Brain microvascular endothelial cell (primary cell): ENCODE measurements around the gene MAP3K12.
A peak's percentile ranks its signal among the peaks of the same experiment; 100 is the strongest.

Experiments
- DNase-seq: peaks from one replicate; pipeline ENCODE4 v3.0.0-alpha.2; 2020
- H3K27ac ChIP-seq: fragments of 250-450 bp; sonication (Bioruptor Pico); 2 replicates; pipeline ENCODE4 v1.5.1; 2020; ENCODE audit warnings: mild to moderate bottlenecking, moderate library complexity
- H3K27me3 ChIP-seq: fragments of 250-450 bp; sonication (Bioruptor Pico); replicated peaks from 2 replicates; pipeline ENCODE4 v1.5.1; 2020; ENCODE audit warnings: mild to moderate bottlenecking
- H3K36me3 ChIP-seq: fragments of 250-450 bp; sonication (Bioruptor Pico); replicated peaks from 2 replicates; pipeline ENCODE4 v1.5.1; 2020; ENCODE audit warnings: mild to moderate bottlenecking
- H3K4me3 ChIP-seq: 2 replicates; pipeline ENCODE4 v1.5.1; 2011; ENCODE audit warnings: low read depth, mild to moderate bottlenecking, control low read depth, low read length, moderate library complexity
- in situ Hi-C: cut with HindIII; loops from 2 replicates; pipeline ENCODE4 v1.10.0; 2017; ENCODE audit warnings: low sequenced_read_pairs, low pct_ligation_motif_present
- TF ChIP-seq, protein P1 (sequence below): IDR thresholded peaks from 2 replicates; pipeline ENCODE4 v1.5.1; 2011; ENCODE audit warnings: low read depth, mild to moderate bottlenecking, moderate library complexity, low read length, control low read depth, inconsistent platforms; ENCODE audit errors: missing control alignments

Gene MAP3K12

DNA sequence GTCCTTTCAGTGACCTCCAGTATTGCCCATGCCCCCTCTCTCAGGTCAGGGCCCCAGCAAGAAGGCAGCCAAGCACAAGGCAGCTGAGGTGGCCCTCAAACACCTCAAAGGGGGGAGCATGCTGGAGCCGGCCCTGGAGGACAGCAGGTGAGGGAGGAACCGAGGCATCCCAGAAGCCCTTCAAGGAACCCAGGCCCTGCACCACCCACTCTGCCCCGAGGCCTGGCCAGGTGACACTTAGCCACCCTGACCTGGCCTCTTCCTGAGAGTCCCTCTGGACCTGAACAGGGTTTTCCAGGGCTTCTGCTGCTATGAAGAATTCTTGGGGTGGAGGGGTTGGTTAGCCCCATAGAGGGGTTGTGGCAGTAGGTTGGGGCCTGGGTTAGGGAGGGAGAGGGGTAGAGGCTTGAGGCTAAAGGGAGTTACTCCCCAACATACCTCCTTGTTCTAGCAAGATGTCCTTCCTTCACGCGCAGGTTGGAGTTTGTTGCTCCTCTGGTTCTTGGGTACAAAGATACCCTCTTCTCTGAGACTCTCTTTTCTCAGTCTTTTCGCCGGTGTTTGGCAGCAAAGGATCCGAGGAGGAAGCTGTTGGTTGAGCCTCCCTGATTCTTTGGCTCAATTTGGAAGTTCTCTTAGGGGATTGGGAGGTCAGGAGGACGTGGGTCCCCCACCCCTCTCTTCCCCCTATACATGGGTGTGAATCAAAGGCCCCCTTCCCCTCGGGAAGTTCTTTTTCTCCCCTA lies 3.9 kb upstream of the MAP3K12 start:
- in situ Hi-C loops, result no loop called here
- no peak overlapping the region for H3K4me3 ChIP-seq
- DNase-seq, result no peak
- H3K36me3 ChIP-seq, result peaks cover 16% of the 10 kb centered on the region
- no peaks in the 10 kb centered on the region for H3K27me3 ChIP-seq
- TF ChIP-seq, protein P1, sequence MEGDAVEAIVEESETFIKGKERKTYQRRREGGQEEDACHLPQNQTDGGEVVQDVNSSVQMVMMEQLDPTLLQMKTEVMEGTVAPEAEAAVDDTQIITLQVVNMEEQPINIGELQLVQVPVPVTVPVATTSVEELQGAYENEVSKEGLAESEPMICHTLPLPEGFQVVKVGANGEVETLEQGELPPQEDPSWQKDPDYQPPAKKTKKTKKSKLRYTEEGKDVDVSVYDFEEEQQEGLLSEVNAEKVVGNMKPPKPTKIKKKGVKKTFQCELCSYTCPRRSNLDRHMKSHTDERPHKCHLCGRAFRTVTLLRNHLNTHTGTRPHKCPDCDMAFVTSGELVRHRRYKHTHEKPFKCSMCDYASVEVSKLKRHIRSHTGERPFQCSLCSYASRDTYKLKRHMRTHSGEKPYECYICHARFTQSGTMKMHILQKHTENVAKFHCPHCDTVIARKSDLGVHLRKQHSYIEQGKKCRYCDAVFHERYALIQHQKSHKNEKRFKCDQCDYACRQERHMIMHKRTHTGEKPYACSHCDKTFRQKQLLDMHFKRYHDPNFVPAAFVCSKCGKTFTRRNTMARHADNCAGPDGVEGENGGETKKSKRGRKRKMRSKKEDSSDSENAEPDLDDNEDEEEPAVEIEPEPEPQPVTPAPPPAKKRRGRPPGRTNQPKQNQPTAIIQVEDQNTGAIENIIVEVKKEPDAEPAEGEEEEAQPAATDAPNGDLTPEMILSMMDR, result no peak
- no peak overlapping the region for H3K27ac ChIP-seq

DNA sequence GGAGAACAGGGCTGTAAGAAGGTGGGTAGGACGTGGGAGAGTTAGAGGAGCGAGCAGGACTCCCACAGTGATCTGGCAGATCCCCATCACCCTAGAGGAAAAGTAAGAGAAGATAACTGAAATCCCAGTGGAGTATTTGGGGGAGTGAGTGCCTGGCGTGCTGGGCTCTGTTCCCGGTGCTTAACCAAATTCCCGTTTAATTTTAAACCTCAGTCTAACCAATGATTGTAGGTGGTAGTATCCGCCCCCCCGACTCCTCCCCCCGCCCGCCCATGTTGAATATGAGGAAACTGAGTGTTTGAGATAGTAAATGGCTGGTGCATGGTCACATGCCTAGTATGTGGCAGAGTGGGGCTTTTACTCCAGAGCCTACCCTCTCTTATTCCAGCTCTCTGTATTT lies 3.1 kb upstream of the MAP3K12 start:
- Histone ChIP-seq H3K27ac (no peak overlapping the region), H3K36me3 (peaks cover 13% of the 10 kb centered on the region), H3K27me3 (no peaks in the 10 kb centered on the region), H3K4me3 (no peak overlapping the region)
- DNase-seq, result no peak
- TF ChIP-seq, protein P1, result no peak
- in situ Hi-C loops, result no loop called here

DNA sequence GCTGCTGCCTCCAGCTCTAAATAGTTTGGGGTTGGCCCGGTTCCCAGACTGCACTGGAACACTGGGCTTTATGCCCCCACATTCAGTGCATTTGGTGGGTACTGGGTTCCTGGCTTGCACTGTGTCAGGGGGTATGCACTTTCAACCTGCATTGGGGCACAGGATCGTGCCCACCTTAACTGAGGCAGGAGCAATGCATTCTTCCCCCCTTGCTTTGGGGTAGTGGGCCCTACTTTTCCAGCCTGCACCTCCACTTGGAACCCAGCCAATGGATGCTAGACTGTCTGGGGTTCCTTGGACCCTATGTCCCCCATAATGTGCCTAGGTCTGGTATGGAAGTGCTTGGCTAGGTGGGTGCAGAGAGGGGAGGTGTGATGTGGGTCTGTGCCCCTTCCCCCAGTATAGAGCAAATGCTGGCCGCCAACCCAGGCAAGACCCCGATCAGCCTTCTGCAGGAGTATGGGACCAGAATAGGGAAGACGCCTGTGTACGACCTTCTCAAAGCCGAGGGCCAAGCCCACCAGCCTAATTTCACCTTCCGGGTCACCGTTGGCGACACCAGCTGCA lies 2.4 kb upstream of the MAP3K12 start:
- Histone ChIP-seq H3K4me3 (peak overlapping the region; percentile 74), H3K27ac (peak overlapping the region; percentile 96), H3K27me3 (no peaks in the 10 kb centered on the region), H3K36me3 (peaks cover 7% of the 10 kb centered on the region)
- TF ChIP-seq, protein P1, result no peak
- in situ Hi-C loops, result no loop called here
- DNase-seq, result no peak

DNA sequence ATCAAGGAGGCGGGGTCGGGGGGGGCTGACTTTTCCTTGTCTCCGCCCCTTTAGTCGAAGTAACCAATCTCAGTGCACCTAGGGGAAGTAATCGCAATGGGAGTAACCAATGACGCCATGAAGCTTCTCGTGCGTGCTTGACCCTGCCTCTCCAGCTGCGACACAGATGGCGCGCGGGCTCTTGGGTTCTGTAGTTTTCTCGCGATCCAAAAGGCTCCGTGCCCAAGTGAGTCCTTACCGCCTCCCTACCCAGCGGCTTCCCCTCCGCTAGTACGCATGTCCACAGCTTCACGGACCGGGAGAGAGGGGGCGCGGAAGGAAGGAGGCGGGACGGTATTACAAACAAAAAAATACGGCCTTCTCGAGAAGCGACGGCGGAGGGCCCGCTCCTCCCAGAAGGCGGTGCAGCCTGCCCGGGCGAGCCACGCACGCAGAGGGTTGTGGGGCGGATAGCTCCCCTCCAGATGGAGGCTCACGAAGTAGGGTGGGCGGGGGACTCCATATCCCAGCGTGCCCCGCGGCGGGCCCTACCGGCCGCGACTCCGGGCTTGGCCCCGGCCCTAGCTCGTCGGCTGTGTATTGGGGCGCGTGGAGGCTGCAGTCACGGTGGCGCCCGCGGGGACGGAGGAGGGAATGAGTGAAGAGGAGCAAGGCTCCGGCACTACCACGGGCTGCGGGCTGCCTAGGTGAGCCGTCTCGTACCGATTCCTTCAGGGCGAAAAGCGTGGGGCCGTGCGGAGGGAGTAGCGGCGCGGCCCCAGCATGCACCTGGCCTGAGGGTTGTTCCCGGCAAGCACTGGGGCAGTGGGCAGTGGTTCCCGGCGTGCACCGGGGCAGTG lies 1.7 kb upstream of the MAP3K12 start, which contains the start of gene TARBP2:
TARBP2 (plus strand) TSS at position 508 of the 839 bp plus-strand sequence; CDS start at position 634, 126 bp downstream.
- peak; percentile 100 for DNase-seq
- peaks cover 2% of the 10 kb centered on the region for H3K36me3 ChIP-seq
- TF ChIP-seq, protein P1, result peak; percentile 1
- peak within 1 kb of the TSS; percentile 74 for H3K4me3 ChIP-seq
- peak within 1 kb of the TSS; percentile 96 for H3K27ac ChIP-seq
- H3K27me3 ChIP-seq, result no peaks in the 10 kb centered on the region
- in situ Hi-C loops, result no loop called here

DNA sequence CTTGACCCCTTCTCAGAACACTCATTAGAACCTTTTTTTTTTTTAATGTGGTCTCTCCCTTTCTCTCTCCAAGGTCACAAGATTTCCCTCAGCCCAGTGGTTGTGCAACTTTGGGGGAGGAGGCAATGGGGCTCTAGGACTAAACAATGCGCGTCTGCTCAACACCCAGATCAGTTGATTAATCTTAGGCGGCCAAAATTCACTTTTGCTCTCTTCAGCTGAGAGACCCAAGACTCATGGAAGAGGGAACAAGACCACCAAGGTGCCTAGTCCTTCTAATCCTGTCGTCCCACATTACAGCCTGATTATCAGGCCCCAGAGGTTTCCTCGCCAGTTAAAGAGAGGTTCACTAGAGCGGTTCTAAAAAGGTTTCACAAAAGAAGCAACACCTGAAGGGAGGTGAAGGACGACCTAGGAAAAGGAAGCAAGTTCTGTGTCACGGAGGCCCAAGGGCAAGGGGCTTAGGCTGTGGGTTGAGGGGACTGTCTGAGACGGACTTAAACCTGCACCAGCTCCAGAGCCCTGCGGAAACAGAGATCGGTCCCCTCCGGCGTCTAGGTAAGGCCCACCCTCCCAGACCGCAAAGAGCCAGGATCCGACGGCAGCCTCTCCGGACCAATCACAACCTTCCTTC lies 1.0 kb upstream of the MAP3K12 start:
- no peaks in the 10 kb centered on the region for H3K36me3 ChIP-seq
- H3K27me3 ChIP-seq, result no peaks in the 10 kb centered on the region
- in situ Hi-C loops, result no loop called here
- peak overlapping the region; percentile 96 for H3K27ac ChIP-seq
- DNase-seq, result peak; percentile 29
- H3K4me3 ChIP-seq, result peak overlapping the region; percentile 74
- TF ChIP-seq, protein P1, result no peak
